T-helper 1 cell treated with Interleukin-12 subunit alpha and Interleukin-12 subunit beta and Interleukin-4 antibody, amounts not matched to agents 30 ng/mL and 1 ng/mL, for 36 hours (primary cell): Measurements from ENCODE around the gene SNAP29. TPM values are rescaled to one million over a fixed set of nuclear protein-coding genes. Genes with fewer than 3 reads are reported as not detected.
"Not testable (repeated sequence)": the region's sequence is repeated elsewhere in the genome, so short reads cannot be mapped to it uniquely, and the experiment has no call there.

Experiments used
- intact Hi-C: fragments of 100-400 bp; cut with micrococcal nuclease; formaldehyde crosslinking; loops from one replicate; pipeline ENCODE4 v1.15.1; 2024
- total RNA-seq: library from RNA; stranded (reverse); gene quantifications from 2 replicates; pipeline ENCODE4 v1.2.3, GENCODE V29; 2022

SNAP29 gene
- total RNA-seq, 1 donor from 2014 or later = 32.8 TPM

DNA sequence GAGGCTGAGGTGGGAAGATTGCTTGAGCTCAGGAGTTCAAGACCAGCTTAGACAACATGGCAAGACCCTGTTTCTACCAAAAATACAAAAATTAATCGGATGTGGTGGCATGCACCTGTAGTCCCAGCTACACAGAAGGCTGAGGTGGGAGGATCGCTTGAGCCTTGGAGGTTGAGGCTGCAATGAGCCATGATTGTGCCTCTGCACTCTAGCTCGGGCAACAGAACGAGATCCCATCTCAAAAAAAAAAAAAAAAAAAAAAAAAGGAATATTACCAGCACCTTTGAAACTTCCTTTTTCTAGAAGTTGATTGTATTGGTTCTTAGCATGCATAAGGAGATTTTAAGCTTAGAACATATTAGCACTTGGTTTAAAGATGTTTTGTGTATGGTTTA lies 69.8 kb downstream of the SNAP29 start:
- intact Hi-C loops = no loop called here

DNA sequence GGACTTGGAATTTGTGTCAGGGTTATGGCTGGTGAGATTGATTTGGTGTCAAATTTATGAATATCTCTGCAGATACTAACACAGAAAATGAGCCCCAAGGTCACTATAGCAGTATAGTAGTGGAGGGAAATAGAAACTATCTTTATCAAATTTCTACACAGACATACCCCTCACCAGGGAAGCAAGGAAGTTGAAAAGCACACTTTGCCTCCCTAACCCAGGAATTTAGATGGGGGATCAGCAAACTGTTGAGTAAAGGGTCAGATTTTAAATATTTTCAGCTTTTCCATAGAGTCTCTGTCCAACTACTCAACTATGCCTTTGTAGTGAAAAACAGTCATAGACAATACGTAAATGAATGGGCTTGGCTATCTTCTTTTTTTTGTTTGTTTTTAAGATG lies 71.2 kb downstream of the SNAP29 start:
- intact Hi-C loops = no loop called here

DNA sequence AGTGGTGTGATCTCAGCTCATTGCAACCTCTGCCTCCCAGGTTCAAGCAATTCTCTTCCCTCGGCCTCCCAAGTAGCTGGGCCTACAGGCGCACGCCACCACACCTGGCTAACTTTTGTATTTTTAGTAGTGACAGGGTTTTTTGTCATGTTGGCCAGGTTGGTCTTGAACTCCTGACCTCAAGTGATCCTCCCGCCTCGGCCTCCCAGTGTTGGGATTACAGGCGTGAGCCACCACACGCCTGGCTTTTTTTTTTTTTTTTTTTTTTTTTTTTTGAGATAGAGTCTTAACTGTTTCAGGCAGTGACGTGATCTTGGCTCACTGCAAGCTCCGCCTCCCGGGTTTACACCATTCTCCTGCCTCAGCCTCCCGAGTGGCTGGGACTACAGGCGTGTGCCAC lies 71.6 kb downstream of the SNAP29 start:
- intact Hi-C loops = not testable (repeated sequence)

DNA sequence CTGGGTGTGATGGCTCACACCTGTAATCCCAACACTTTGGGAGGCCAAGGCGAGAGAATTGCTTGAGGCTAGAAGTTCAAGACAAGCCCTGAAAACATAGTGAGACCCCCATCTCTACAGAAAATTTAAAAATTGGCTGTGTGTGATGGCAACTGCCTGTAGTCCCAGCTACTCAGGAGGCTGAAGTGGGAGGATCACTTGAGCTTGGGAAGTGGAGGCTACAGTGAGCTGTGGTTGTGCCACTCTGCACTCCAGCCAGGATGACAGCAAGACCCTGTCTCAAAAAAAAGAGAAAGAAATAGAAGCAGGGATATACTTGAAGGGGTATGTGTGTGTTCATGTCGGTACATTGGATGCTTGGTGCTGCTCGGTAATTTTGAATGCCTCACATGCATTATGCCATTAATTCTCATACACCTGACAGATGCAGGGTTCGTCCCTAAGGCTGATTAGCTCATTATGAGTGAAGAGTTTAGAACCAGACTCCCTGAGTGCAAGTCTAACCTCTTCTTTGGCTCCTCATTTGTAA lies 72.4 kb downstream of the SNAP29 start:
- intact Hi-C loops = no loop called here

DNA sequence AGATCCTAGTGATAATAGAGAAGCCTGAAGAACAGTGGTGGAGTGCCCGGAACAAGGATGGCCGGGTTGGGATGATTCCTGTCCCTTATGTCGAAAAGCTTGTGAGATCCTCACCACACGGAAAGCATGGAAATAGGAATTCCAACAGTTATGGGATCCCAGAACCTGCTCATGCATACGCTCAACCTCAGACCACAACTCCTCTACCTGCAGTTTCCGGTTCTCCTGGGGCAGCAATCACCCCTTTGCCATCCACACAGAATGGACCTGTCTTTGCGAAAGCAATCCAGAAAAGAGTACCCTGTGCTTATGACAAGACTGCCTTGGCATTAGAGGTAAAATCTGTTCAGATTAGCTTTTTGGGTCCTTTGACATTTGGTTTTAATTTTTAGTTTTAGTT lies 75.1 kb downstream of the SNAP29 start:
- intact Hi-C loops = no loop called here

DNA sequence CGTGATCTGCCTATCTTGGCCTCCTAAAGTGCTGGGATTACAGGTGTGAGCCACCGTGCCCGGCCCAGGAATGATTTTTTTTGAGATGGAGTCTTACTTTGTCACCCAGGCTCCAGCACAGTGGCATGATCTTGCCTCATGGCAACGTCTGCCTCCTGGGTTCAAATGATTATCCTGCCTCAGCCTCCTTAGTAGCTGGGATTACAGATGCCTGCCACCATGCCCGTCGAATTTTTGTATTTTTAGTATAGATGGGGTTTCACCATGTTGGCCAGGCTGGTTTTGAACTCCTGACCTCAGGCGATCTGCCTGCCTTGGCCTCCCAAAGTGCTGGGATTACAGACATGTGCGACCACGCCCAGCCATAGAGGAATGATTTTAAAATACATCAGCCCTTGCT lies 76.2 kb downstream of the SNAP29 start:
- intact Hi-C loops = not testable (repeated sequence)

DNA sequence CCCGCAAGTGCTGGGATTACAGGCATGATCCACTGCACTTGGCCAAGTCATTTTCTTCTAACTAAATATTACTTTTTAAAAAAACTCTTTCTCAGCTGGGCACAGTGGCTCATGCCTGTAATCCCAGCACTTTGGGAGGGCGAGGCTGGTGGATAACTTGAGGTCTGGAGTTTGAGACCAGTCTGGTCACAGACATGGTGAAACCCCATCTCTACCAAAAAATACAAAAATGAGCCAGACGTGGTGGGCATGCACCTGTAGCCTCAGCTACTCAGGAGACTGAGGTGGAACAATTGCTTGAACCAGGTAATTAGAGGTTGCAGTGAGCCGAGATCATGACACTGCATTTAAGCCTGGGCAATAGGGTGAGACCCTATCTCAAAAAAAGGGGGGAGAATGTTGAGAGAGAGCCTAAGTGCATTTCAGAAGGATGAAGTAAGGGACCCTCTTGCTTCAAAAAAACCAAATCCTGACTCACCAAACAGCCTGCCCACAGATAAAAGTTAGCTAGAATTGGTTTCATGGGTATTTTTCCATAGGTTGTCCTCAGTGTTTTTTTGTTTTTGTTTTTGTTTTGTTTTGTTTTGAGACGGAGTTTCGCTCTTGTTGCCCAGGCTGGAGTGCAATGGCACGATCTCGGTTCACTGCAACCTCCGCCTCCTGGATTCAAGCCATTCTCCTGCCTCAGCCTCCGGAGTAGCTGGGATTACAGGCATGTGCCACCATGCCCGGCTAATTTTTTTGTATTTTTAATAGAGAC lies 77.2 kb downstream of the SNAP29 start:
- intact Hi-C loops = not testable (repeated sequence)

DNA sequence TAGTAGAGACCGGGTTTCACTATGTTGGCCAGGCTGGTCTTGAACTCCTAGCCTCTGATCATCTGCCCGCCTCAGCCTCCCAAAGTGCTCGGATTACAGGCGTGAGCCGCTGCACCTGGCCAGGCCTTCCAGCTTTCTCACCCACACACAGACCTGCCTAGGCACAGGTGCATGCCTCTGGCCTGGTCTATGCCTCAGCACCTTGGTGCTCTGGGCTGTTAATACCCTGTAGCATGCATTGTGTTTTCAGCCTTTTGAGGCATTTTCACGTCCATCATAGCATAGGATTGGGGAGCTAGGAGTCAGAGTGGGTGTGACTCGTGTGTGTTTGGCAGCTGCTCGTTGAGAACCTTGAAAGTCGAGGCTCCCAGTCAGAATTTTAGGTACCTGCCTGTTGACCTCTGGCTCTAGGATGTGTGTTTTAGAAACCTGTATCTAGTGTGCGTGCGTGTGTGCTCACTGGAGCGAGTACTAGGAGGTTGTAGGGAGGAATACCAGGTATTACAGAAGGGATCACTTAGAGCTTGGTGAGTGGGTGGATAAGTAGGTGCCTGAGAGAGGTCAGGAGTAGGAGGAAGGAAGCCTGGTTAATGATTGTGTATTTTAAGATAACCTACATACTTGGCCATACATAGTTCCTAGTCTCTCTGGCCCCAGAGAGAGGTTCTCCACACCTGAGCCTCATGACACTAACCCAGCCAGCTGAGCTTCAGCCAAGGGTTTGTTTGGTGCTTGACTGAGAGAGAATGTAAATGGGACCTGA lies 78.4 kb downstream of the SNAP29 start:
- intact Hi-C loops = no loop called here

DNA sequence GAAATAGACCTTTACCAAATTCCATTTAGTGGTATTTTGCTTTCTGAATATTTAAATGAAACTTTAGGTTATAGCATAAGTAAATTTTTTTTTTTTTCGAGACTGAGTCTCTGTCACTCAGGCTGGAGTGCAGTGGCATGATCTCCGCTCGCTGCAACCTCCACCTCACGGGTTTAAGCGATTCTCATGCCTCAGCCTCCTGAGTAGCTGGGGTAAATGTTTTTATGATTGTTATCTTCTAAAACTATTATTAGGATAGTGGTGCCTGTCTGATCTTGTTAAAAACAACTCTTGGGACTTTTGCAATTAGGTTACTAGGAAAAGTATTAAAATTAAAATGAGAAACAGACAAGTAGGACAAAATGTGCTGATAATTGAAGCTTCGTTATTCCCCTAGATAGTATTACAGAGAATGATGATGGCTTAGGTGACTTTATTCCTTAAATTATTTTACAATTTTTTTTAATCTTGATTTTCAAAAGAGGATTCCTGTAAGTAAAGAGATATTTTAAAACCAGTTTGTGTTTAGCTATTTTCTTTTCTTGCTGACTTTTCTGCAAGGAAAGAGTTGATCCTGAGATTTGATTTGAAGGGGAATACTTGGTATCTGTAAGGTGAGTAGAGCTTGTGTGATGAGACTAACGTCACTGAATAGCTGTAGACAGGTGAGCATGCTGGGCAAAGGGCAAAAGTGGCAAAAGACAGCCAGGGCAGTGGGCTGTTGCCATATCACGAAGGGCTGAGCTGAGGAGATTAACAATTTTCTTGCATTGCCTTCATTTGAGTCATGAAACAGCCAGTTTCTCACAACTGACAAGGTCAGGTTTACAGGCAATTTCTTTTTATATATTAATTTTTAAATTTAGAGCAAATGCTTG lies 79.2 kb downstream of the SNAP29 start:
- intact Hi-C loops = no loop called here

DNA sequence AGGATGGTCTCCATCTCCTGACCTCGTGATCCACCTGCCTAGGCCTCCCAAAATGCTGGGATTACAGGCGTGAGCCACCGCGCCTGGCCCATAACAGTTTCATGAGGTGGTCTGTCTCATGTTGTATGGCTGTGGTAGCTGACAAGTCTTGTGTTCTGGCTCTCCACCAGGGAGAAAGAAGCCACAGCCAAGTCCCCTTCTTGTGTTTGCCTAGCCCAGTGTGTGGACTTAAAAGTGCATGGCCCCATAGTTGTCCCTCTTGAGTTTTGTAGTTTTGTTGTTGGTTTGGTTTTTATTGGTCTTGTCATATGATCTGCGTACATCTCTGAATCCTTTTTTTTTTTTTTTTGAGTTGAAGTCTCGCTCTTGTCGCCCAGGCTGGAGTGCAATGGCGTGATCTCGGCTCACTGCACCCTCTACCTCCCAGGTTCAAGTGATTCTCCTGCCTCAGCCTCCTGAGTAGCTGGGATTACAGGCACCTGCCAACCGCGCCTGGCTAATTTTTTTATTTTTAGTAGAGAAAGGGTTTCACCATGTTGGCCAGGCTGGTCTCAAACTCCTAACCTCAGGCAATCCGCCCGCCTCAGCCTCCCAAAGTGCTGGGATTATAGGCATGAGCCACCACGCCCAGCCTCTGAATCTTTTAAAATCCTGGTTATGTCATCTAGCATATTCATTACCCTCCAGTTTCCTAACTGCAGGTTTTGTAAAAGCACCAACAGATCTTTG lies 80.8 kb downstream of the SNAP29 start:
- intact Hi-C loops = not testable (repeated sequence)

DNA sequence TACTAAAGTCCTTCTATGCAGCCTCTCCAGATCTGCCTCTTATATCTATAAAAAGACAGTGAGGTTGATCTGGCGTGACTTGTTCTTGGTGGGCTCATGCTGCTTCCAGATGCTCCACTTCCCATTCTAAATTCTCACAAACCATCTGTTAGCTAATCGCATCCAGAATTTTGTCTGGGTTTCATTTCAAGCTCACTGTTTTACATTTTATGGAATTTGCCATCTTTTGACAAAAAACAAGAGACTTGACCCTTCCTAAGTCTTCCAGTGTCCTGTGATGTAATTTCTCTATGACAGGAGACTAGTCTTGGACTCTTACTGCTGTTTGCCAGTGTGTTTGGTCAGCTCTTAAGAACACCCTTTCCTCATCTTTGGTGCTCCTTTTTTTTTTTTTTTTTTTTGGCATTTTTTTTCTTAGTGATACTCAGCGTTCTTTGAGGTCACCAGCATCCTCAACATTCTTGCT lies 81.4 kb downstream of the SNAP29 start:
- intact Hi-C loops = no loop called here

Other genes starting within 250 kb of the SNAP29 start
- not detected in 2 replicates for gene SERPIND1, start 84.9 kb upstream of the SNAP29 start, total RNA-seq
- 117 and 119 TPM in 2 replicates for gene PI4KA, start 196 bp upstream of the SNAP29 start, total RNA-seq
- 70.4 and 72.6 TPM in 2 replicates for gene CRKL, start 58.4 kb downstream of the SNAP29 start, total RNA-seq
- gene AIFM3, start 108.2 kb downstream of the SNAP29 start, total RNA-seq = 0.51 TPM in 1 of 2 replicates, not detected in the other
- gene LZTR1, start 123.3 kb downstream of the SNAP29 start, total RNA-seq = 83.5 and 89.6 TPM in 2 replicates
- 25.4 and 28.1 TPM in 2 replicates for gene THAP7, start 143.1 kb downstream of the SNAP29 start, total RNA-seq
- gene P2RX6, start 156.2 kb downstream of the SNAP29 start, total RNA-seq = 0.12 and 0.44 TPM in 2 replicates
- not detected in 2 replicates for gene SLC7A4, start 173.6 kb downstream of the SNAP29 start, total RNA-seq
- gene LRRC74B, start 186.9 kb downstream of the SNAP29 start, total RNA-seq = not detected in 2 replicates